SK-N-SH treated with all-trans-retinoic acid at 6 μM for 48 hours (cell line): ENCODE results near the gene ITIH5.

Experiments
- ARNTL ChIP-seq: fragments of 450-650 bp; formaldehyde crosslinking; IDR thresholded peaks from 2 replicates; pipeline ENCODE4 v1.5.0; 2020; ENCODE audit warnings: low read depth, mild to moderate bottlenecking, moderate library complexity, borderline replicate concordance
- BACH2 ChIP-seq: fragments of 250-450 bp; sonication (Bioruptor Pico); IDR thresholded peaks from 2 replicates; pipeline ENCODE4 v1.9.0; 2021; ENCODE audit warnings: mild to moderate bottlenecking, borderline replicate concordance
- PPARA ChIP-seq: fragments of 250-450 bp; sonication (Bioruptor Pico); IDR thresholded peaks from 2 replicates; pipeline ENCODE4 v1.5.0; 2020; ENCODE audit warnings: mild to moderate bottlenecking, borderline replicate concordance
- TOX ChIP-seq: fragments of 250-450 bp; sonication (Bioruptor Pico); IDR thresholded peaks from 2 replicates; pipeline ENCODE4 v1.8.0; 2021; ENCODE audit warnings: mild to moderate bottlenecking, moderate library complexity, borderline replicate concordance
- ZFP3 ChIP-seq: fragments of 250-450 bp; sonication (Bioruptor Pico); IDR thresholded peaks from 2 replicates; pipeline ENCODE4 v1.5.0; 2020; ENCODE audit warnings: mild to moderate bottlenecking, moderate library complexity
- ZFP30 ChIP-seq: fragments of 450-650 bp; formaldehyde crosslinking; IDR thresholded peaks from 2 replicates; pipeline ENCODE4 v1.5.0; 2022; ENCODE audit warnings: mild to moderate bottlenecking, moderate library complexity
- ZNF565 ChIP-seq: fragments of 450-650 bp; formaldehyde crosslinking; conservative IDR thresholded peaks from 2 replicates; pipeline ENCODE4 v1.5.0; 2020; ENCODE audit warnings: low read depth, mild to moderate bottlenecking, moderate library complexity
- TF ChIP-seq, protein P1 (sequence below): fragments of 250-450 bp; sonication (Bioruptor Pico); IDR thresholded peaks from 2 replicates; pipeline ENCODE4 v1.5.0; 2020; ENCODE audit warnings: mild to moderate bottlenecking, moderate library complexity

DNA sequence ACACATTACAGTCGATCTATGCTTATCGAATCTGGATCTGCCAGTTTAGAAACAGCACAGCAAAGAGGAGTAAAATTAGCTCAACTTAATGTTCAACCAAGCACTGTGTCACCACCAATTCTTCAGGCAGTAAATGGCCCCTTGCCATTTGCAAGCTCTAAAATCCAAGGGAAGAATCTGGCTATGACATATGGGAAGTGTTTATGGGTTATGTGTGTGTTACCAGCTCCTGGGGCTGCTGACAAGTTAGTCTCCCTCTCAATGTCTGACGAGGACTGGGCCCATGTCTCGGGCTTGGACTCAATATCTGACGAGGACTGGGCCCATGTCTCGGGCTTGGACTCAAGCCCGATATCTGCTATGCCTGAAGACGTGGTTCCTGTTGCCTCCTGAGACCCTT is 30.7 kb upstream of the ITIH5 start:
- TF ChIP-seq ZNF565 (CRISPR knock-in tag): no peak
- no peak for TF ChIP-seq TOX (CRISPR knock-in tag)
- no peak for TF ChIP-seq ZFP30 (CRISPR knock-in tag)
- TF ChIP-seq ARNTL (CRISPR knock-in tag): no peak
- TF ChIP-seq ZFP3 (CRISPR knock-in tag): no peak
- TF ChIP-seq, protein P1, sequence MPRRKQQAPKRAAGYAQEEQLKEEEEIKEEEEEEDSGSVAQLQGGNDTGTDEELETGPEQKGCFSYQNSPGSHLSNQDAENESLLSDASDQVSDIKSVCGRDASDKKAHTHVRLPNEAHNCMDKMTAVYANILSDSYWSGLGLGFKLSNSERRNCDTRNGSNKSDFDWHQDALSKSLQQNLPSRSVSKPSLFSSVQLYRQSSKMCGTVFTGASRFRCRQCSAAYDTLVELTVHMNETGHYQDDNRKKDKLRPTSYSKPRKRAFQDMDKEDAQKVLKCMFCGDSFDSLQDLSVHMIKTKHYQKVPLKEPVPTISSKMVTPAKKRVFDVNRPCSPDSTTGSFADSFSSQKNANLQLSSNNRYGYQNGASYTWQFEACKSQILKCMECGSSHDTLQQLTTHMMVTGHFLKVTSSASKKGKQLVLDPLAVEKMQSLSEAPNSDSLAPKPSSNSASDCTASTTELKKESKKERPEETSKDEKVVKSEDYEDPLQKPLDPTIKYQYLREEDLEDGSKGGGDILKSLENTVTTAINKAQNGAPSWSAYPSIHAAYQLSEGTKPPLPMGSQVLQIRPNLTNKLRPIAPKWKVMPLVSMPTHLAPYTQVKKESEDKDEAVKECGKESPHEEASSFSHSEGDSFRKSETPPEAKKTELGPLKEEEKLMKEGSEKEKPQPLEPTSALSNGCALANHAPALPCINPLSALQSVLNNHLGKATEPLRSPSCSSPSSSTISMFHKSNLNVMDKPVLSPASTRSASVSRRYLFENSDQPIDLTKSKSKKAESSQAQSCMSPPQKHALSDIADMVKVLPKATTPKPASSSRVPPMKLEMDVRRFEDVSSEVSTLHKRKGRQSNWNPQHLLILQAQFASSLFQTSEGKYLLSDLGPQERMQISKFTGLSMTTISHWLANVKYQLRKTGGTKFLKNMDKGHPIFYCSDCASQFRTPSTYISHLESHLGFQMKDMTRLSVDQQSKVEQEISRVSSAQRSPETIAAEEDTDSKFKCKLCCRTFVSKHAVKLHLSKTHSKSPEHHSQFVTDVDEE: no peak
- no peak for TF ChIP-seq PPARA (CRISPR knock-in tag)
- no peak for TF ChIP-seq BACH2
